Ecto neural progenitor cell (in vitro differentiated cells): Measurements from ENCODE around the gene ATOSA.

Experiments
- DNase-seq: peaks from one replicate; pipeline ENCODE4 v3.0.0-alpha.2; 2018; ENCODE audit warnings: low spot score

The ATOSA gene

DNA sequence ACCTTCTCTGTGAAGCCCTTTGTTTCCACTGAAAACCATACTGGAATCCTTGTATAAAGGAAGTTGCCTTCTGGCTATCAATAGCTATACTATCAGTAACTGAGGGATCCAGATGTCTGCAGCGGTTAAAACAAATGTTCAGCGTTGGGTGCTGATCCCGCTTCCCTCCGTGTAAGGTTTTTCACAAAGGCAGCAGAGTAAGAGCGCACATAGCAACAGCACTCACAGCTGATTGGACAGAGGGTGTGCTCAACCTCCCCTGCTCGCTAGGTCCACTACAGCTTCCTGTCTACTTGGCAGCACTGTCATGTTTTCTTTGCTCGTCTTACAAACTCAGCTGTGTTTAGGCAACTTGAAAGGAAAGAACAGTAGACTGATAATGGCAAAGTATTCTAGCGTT is 27.3 kb downstream of the ATOSA start:
- DNase-seq: peak; percentile 76

DNA sequence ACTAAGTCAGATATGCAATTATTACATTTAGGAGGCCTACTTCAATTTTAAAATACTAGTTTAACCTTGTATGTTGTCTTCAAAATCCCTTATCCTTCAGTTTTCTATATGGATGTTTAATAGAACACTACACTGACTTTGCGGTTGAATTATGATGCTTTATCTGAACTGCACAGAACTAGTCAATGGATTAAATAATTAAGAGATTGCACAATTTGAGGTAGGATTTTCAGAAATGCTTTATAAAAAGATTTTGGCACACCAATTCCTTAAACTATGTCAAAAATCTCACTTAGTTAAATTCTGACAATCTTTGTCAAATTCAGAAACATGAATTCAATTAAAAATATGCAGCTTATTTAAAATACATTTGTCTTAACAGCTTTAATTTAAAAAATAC is 28.1 kb downstream of the ATOSA start:
- DNase-seq: no peak

DNA sequence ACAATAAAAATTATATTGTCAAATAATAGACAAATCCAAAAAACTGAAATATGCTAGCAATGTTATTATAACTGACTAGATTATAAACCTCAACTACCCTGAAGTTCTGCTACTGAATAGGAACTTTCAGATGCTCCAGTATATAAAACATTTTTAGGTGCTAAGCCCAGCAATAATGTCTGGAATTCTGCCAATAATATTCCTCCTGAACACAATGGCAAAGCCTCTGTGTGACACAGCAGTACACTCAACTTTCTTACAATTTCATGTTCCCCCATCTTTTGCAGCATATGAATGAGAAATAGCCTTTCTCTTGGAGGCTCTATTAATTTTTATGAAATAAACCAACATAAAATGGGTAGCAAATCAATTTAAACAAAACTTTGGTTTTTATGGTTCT is 29.5 kb downstream of the ATOSA start:
- DNase-seq: no peak

DNA sequence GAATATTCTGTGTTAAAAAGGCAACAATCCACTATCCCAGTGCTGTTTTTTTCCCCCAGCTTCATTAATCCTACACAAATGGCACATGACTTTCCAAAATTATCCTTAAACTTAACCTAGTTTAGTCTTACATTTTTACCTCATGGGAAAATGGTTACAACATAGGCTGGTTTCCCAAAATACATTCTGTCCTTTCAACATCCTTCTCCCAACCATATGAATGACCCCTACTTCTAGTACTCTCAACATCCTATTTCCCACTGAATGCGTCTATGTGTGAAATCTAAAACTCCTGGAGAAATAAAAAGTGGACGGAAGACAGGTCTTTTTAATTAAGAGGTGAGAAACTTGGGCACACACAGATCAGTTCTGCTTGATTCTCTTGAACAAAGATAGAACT is 33.3 kb downstream of the ATOSA start:
- DNase-seq: no peak

DNA sequence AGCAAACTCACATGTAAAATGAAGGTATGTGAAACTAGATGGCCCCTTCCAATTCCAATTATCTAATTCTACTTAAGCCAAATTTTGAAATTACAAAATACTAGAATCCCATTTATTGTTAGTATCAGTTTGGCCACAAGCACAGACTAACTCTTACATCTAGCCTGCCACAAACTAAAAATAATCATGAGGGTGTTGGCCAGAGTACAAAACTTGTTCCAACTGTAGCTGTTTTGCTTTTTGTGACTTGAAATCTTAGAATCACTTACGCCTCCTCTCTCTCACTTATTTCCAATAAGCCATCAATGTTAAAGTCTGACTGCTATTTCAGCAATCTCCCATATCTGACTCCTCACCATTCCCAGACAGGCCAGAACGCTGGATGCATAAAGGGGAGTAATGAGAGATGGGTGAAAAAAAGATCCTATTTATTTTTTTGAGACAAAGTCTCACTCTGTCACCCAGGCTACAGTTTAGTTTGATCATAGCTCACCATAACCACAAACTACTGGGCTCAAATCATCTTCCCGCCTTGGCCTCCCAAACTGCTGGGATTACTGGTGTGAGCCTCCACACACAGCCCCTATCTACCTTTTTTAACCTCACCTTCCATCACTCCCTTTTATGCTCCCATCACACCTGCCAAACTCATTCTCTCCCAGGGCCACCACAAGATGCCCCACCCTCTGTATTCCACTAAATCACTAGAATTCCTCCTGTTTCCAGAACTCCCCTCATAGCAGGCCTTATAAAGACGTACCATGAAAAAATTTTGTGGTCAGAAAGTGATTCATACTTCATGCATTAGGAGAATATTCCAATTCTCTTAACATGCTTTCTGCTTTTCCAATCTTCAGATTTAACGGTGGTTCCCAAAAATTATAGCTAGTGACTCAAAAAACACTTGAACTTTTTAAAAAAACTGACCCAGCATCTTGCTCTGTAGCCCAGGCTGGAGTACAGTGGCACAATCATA is 36.5 kb downstream of the ATOSA start:
- no peak for DNase-seq

DNA sequence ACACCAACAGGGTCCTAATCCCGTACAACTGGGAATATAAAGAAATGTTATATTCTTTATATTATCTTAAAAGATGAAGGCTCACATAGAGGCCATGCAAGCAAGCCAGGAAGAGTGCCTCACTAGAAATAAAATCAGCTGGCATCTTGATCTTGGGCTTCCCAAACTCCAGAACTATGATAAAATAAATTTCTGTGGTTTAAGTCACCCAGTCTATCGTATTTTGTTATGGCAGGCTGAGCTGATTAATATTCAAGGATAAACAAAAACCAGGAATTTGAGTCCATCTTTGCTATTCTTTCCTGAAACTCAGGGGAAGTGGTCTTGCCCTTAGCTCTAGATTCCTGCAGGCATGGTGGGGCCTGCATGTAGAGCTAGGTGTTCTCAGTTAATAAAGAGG is 42.7 kb downstream of the ATOSA start:
- no peak for DNase-seq

DNA sequence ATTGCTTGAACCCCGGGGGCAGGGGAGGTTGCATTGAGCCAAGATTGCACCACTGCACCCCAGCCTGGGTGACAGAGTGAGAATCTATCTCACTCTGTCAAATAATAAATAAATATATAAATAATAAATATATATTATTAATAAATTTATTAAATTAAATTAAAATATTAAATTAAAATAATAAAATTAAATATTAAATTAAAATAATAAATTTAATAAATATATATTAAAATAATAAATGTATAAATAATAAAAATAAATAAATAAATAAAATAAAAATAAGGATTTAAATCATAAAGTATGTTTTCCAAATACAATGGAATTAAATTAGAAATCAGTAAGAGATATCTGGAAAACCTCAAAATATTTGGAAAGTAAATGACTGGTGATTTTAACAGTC is 43.3 kb downstream of the ATOSA start:
- DNase-seq: no peak
